Cerebellar nuclear complex (tissue), 1 donor: ENCODE measurements around the gene AATF.

Source experiments
- DNase-seq, 2 experiments: peaks; one replicate each; lab custom pipeline; 2025; lab: John Stamatoyannopoulos, UW

Gene AATF

DNA sequence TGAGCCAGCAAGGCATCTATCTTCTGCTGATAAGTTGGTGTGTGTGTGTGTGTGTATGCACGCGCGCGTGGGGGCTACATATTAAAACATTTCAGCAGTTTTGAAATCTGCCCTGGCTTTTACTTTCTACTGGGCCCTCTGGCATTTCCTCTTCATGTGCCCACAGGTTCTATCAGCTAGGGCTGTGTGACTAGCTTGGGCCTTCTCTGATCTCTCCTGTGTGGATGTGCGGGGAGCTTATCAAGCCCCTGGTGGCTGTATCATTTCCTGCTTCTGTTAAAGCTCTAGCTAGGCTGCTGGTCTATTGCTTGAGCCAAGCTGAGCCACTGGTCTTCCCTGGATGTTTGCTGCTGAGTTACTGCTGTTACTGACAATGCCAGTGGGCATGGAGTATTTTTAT, 132.5 kb downstream of the AATF start:
- DNase-seq: no peak

DNA sequence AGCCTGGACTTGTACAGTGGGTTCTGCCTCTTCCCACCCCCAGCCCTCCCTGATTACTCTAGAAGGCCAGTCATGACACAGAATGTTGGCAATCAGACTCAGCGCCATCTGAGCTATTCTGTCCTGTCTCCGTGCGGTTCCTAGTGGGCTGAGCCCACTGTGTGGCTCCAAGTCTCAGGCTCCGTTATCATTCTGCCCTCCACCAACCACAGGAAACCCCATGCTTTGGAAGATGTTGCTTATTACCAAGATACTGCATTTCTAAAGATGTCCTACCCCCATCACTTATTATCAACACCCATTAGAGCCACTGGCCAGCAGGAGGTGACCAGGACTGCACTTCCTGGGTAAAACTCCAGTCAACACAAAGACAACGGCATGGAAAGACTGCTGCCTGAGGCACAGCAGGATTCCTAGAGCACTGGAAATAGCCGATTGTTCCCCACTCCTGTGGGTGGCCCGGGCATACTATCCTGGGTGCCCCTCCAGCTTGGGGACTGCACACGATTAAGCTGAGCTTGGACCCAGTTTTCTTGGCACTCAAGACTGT, 133.6 kb downstream of the AATF start:
- no peak for DNase-seq

DNA sequence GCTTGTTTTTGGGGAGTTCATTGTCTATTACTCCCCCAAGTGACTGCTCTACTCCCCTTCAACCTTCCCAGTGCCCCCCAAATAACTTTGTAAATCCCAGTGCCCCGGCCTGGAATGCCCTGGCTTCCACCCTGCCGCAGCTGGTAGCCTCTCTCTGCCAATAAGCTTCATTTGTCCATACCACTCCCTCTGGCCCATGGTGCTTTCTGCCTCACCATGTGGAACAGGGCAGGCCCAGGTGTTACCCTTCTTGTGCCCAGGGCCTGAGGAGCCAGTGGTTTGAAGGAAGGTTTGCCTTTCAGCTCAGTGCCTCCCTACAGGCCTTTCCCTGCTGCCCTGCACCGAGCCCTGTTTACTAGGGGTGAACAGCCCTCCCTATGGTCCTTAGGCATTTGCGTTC, 134.2 kb downstream of the AATF start:
- no peak for DNase-seq

DNA sequence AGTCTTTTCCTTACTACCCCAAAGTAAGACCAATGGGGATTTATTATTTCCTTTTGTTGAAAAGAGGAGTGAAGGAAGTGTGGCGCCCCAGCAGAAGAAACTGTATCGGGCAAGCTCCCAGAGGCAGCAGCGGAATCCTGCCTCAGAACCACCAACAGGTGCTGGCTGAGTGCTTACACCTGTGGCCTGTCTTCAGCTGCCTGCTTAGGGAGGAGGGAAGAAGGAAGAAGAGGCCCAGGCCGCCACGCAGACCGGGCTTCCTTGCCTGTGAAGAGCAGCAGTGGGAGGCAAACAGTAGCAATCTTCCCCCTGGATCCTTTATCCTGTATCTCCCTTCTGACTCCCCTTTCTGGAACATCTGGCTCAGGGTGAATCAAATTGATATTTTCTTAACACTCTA, 134.7 kb downstream of the AATF start:
- no peak for DNase-seq

DNA sequence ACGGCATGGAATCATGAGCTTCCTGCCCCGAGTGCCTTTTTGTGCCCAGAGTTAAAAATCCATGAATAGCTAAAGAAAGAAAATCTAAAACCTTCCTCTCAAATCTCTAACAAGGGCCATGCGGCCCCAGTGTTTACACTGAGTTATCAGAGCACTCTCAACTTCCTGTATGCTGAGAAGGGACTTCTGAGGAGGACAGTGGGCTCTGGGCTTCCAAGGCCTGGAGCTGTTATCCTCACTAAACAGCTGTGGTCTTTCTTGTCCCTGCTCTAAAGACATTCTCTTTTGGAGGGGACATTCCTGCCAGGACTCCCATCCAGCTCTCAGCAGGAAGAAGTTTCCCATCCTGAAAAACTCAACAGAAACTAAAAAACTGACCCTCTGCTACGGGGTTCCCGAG, 135.6 kb downstream of the AATF start:
- DNase-seq: no peak

DNA sequence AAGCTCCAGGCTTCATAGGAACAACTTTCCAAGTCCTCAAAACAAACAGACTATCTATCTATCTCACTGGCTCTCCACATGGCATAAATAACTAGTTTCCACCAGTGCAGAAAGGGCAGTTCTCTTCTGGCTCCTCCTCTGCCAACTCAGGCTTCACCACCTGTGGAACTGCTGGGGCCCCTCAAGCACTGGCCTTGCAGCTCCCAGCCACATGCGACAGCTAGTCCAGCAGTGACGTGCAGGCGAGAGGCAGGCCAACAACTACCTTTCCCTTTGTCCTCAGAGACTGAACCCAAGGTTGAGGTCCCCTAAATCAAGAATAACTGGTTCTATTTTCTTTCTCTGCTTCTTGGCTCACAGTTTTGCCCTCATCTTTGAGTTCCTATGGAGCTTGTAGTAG, 137.6 kb downstream of the AATF start:
- no peak for DNase-seq

DNA sequence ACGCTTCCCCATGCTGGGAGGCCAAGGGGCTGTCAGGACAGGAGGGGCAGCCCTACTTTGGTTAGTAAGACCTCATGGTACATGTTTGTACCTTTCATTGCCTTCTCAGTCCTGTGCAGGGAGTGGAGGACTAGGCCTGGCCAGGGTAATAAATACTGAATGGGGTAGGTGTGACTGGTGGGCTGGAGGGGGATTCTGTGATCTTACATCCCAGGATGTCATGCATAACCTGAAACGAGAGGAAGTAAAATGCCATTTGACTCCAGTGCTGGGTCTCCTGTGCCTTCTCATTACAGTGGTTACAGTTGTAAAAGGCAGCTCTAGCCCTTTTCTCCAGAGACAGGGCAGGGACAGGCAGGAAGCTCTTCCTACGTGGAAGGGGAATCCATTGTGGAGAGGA, 138.2 kb downstream of the AATF start:
- DNase-seq: no peak

DNA sequence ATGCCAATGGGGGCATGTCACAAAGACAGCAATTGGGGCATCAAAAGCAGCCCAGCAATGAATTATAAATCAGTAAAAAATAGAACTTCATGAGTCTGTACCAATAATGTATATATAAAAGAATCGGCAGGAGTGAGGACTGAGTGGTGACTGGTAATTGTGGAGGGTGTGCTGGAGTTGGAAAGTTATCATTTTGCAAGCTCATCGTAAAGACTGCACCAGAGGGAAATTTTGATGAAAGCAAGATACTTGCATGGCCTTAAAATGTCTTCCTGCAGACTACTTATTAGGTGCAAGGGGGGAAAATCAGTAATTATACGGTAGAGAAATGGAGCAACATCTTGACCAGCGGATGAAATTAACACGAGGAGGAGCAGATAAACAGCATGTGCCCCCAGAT, 138.9 kb downstream of the AATF start:
- DNase-seq: no peak

DNA sequence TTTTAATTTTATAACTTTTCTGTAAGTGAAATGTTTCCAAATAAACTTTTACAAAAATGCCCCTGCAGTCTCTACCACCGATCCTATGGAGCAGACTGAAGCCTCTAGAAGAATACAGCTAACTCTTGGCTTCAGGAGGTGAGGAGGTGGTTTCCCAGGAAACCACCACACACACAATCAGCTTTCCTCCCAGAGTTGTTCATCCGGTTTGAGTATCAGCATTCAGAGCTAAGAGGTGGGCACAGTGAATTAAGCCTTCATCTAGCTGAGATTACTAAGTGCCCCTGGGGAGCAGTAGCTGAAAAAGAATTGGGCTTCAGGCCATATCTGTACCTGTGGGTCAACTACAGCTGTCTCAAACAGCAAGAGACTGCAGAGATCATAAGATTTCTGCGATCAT, 139.7 kb downstream of the AATF start:
- no peak for DNase-seq

DNA sequence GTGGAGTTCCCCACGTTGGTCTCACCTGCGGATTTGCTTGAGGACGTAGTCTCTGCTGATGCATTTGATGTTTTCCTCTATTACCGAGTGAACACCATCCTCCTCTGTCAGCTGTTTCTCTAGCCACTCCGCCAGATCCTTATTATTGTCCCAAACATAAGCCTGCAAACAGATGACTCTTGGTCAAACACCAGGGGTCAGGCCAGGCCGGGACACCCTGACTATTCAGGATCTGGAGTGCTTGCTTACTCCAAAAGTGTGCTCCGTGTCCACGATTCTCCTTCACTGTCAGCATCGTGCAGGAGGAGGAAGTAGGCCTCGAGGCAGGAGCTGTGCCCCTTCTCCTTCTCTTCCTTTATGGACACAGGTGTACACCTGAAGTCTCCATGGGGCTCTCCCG, 140.2 kb downstream of the AATF start:
- no peak for DNase-seq

DNA sequence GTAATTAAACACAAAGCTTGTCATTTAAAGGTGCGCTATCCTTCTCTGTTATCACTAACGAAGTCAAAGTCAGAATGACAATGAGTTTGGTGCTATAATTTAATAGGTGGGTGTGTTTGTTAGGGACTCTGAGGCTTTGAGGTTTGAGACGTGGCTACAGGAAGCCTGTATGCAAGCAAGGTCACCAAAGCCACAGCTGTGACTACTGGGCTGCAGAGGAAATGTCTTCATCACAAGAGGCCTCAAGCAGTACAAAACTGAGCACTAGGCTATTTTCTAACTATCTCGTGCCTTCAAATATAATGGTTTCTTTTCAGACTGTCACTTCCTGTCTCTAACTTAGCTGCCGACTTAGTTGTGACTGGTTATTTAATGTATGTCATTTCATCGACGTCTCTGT, 141.2 kb downstream of the AATF start:
- DNase-seq: no peak

DNA sequence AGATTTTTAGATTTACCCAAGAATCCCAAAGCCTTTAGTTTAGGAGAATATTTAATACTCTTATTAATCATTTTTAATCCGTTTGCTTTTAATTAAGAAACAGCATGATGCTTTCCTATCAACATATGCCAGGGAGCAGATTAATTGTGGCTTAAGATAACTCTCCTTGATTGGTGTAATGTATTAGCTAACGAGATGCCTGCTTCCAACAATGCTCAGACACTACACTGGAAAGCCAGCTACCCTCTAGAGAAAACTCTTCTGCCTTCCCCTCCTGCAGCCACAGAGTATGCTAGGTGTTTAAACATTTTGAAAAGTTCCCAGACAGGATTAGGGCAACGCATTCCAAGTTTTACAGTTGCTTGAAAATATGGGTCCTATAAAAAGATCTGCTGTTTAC, 142.2 kb downstream of the AATF start:
- no peak for DNase-seq

DNA sequence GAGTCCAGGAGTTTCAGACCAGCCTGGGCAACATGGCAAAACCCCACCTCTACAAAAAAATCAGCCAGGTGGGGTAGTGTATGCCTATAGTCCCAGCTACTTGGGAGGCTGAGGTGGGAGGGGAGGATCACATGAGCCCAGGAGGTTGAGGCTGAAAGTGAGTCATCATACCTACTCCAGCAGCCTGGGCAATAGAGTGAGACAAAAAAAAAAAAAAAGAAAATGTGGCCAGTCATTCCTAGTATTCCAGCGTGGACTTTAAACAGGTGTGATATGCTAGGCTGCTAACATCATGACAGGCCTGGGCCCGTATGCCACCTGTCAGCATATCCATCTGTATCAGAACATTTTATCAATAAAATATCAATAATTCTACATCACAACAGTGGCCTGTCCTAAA, 143.3 kb downstream of the AATF start:
- no peak for DNase-seq

DNA sequence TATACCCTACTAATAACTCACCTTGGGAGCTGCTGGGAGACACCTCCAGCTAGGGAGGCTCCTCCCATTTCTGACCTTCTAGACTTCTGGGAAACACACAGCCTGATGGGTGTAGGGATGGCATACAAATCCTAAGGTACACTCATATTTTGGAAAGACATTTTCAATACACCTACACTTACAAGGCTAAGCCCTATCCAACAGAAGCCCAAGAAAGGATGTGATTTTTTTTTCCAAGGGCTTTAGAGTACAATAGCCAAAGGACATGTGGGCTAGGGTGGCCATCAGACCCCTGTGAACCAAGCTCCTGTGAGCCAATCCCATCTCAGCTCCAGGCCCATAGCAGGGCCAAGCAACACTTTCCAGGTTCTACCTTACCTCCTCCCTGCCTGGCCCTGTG, 143.9 kb downstream of the AATF start:
- DNase-seq: no peak

DNA sequence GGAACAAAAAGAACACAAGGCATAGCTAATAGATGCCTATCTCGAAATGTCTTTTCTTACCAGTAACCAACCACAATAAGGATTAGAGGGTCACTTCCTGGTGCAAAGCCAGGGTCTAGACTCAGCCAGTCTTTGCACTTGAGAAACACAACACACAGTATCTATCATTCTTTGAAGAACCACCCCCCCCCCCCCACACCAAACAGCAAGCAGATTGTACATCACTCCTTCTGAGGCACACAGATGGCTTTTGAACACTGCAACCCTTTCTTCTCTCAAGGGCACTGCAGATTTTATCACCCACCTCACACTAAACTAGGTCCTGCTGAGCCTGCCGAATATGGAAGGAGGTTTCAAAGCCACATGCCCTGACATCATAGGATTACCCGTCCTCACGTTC, 145.6 kb downstream of the AATF start:
- no peak for DNase-seq

DNA sequence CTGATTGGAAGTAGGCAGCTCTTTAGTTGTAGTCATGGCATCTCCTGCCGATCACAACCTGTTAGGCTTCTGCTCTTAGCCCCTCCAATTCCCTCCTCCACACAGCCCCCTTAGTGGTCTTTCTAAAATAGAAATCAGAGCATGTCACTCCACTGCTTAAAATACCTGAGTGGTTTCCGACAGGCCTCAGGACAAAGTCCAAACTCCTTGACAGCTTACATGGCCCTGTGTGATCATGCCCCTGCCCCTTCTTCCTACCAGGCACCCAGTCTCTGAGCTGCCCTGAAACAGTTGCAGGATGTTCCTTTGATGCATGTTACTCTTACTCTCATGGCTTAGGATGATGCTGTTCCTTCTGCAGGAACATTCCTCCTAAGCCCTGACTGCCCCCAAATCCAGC, 147.3 kb downstream of the AATF start:
- no peak for DNase-seq

DNA sequence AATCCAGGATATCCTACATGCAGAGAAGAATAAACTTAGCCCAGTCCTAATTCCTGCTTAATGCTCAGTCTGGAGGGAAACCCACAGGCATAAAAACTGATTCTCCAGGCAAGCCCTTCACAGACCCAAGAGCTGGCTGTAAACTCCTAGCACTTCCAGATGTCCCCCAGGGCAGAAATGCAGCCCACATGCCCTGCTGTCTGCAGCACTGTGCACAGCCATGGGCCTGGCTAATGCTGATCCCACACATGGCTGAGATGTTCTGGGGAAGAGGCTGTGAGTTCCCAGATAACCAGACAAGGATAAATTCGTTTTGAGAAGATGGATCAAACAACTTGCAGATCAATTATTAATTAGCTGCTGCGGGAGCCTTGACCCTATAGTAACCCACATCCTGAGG, 148.4 kb downstream of the AATF start:
- DNase-seq: no peak

DNA sequence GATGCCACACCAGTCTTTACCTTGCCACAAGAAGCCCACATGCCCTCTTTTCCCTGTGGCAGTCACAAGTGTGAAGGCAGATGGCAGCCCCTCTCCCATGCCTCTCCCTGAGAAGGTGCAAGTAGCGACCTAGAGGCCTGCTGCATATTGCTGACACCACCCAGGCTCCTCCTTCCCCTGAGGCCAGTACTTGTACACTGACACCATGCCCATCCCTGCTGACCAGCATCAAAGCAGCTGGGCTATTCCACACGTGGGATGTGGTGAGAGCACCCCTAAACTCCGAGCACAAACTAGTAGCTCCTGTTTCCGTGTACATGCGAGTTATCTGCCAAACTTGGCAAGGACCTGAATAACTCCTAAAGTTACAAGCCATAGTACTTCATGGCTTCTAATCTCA, 149.4 kb downstream of the AATF start:
- no peak for DNase-seq

DNA sequence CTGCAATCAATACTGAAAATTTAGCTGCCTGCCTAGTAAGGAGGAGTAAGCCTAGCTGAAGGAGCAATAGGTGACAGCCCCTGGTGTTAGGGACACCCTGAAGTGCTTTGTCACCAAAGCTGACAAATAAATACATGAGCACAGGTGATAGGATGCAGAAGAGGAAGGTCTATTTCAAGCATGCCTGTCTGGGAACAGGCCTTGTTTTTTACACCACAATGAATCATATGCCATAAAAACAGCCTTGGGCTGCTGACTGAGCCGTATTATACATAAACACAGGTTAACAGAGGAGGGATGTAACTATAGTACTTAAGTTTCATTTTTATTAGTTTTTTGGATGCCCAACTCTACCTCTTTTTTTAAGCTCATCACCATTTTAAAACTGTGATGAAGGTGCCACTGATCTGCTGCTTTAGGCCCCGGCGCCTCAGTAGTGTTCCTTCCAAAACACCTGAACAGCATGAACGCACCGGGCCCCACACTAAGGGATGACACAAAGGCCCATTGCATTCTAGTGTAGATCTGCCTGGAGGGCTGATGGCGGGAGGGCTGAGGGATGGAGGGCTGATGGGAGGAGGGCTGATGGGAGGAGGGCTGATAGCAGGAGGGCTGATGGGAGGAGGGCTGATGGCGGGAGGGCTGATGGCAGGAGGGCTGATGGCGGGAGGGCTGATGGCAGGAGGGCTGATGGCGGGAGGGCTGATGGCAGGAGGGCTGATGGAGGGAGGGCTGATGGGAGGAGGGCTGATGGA, 150.3 kb downstream of the AATF start:
- no peak for DNase-seq

DNA sequence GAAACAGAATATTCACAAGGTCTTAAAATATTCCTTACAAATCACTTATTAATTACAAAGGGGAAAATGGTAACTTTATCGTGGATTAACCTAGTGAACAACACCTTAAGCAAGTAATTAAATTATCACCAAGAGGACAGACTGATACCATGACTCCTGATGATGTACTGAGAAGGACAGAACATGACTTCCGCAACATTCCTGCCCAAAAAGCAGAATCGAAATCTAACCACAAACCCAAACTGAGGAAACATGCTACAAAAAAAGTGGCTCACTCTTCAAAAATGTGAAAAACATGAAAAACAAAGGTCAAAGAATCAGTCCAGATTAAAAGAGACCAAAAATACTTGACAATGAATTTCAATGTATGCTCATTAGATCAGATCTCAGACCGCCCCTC, 151.5 kb downstream of the AATF start:
- DNase-seq: no peak

DNA sequence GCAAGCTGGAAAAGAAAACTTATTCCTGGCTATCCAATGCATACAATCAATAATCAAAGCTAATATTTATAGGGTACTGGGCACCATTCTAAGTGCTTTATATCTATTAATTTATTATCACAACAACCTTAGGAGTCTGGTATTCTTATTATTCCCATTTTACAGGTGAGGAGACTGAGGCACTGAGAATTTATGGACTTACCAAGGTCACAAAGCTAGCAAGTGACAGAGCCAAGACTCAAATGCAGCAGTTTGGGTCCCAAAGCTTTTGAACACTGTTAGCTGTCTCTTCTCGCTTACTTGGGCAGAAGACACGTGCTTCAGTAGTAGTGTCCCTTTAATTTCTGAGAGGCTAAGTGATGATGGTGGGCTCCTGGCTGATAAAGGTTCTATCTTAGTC, 152.6 kb downstream of the AATF start:
- DNase-seq: no peak

DNA sequence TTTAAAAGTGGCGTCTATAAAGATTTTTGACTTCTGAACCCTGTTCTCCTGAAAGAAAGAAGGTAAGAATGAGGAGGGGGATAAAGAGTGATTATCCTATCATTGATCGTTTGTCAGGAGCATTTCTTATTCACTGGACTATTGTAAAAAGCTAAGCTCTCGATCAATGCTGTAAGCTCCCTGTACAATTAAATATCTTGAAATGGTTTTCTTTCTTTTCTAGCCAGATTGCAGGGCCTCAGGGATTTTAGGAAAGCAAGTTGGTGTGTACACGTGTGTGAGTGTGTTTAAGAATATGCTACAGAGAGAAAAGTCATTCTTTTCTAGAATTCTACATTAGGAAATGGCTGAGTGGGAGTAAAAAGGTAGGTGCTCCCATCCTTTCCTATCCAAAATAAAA, 154.5 kb downstream of the AATF start:
- no peak for DNase-seq

DNA sequence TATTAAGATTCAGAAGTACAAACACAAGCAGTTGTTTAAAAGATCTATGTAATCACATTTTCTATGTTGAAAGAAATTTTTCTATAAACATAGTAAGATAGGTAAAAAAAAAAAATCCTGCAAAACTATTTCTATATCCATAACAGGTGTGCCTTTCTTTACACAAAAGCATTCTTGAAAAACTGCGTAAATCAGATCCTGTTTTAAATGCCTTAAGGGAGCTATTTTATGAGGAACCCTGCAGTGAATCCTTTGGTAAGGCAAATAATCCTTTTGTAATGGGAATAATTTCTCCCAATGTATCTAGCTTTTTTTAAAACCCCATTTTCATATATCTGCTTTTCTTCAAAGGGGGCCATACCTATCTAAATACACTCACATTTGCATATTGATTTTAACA, 157.3 kb downstream of the AATF start:
- no peak for DNase-seq
